GM18909 (cell line): ENCODE results near the gene AGPAT2.

ENCODE experiments used
- ATAC-seq: cut with Tn5 transposase; IDR thresholded peaks from one replicate; pipeline ENCODE4 v1.9.1; 2021; ENCODE audit warnings: mild to moderate bottlenecking; ENCODE audit not compliant: unreplicated experiment, poor library complexity

The AGPAT2 gene

GRCh38 chr9:136629879-136630661, 57.2 kb downstream of the AGPAT2 start:
- no peak for ATAC-seq

- no peak for ATAC-seq
Observed at GRCh38 chr9:136629001-136629878, 58.0 kb downstream of the AGPAT2 start.

- ATAC-seq = no peak
Observed at GRCh38 chr9:136628268-136628667, 59.0 kb downstream of the AGPAT2 start.

GRCh38 chr9:136627703-136628102, 59.6 kb downstream of the AGPAT2 start:
- ATAC-seq = no peak

- ATAC-seq = no peak
Observed at GRCh38 chr9:136626740-136627642, 60.3 kb downstream of the AGPAT2 start.

GRCh38 chr9:136626066-136626725, 61.1 kb downstream of the AGPAT2 start:
- no peak for ATAC-seq

GRCh38 chr9:136625101-136626065, 61.9 kb downstream of the AGPAT2 start:
- no peak for ATAC-seq

- ATAC-seq = no peak
Observed at GRCh38 chr9:136624184-136624951, 62.9 kb downstream of the AGPAT2 start.

GRCh38 chr9:136623842-136624183, 63.4 kb downstream of the AGPAT2 start:
- ATAC-seq = no peak
